Right lobe of liver (tissue), 4 donors: ENCODE results near the gene TMEM217.

ENCODE experiments used
- CTCF ChIP-seq, 4 donors: fragments of 200-600 bp in 3 of 4; fragments of 450-650 bp in 1 of 4; IDR thresholded peaks; one replicate each; pipeline versions ENCODE4 v1.5.1 to v1.8.0; 2016 to 2022; ENCODE audit warnings: antibody characterized with exemption in 4 of 4, mild to moderate bottlenecking in 2 of 4
- POLR2A ChIP-seq: fragments of 450-650 bp; IDR thresholded peaks from one replicate; pipeline ENCODE4 v1.6.1; 2017; ENCODE audit warnings: antibody characterized with exemption, mild to moderate bottlenecking
- donor health status: DM: no; HTN: no; CAD: no.
- donor health status: DM: no; HTN: no; CAD: no.
- donor health status: DM: no; HTN: yes; CAD: no.

DNA sequence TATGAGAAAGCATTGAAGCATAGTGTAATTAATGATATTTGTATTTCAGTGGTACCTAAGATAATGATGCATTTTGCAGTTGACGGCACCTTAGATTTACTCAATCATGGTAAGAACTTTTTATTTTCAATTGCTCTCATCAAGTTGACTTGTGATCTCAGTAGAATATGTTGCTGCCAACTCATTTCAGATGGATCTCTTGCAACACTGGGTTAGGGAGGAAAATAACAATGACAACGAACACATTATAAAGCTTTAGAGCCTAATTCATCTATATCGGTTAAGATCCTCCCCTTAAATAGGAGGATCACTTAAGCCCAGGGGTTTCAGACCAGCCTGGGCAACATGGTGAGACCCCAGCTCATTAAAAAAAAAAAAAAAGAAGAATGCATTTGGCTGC is 18.4 kb downstream of the TMEM217 start:
- TF ChIP-seq POLR2A (no peak), CTCF (IDR thresholded peaks at IDR 0.05) (no peak)
